ENCODE data around the gene NUAK2.

The NUAK2 gene

DNA sequence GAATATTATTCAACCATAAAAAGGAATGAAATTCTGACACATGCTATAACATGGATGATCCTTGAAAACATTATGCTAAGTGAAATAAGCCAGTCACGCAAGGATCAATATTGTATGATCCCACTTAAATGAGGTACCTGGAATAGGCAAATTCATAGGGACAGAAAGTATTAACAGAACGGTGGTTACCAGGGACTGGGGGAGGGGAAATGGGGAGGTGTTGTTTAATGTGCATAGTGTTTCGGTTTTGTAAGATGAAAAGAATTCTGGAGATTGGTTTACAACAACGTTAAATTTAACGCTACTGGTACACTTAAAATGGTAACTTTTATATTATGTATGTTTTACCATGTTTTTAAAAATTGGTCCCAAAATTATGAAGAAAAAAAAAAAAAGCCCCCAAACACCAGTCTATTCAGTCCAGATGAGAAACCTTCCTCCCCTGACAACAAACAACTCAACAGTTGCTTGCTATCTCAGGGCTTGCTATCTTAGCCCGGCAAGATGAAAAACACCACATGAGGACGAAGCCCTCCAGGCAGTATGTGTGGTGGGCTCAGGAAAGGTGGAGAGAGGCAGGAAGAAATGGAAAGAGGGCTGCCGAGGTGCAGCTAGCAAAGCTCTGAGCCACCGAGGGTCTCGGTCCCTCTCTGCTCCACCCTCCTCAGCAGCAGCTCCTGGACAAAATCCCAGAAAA is 8.5 kb downstream of the NUAK2 start:
- no peak overlapping the region for H3K4me3 ChIP-seq (ENCODE audit: low read length)
- DNase-seq (ENCODE audit: low read depth), result no peak
- TF ChIP-seq, protein P1, sequence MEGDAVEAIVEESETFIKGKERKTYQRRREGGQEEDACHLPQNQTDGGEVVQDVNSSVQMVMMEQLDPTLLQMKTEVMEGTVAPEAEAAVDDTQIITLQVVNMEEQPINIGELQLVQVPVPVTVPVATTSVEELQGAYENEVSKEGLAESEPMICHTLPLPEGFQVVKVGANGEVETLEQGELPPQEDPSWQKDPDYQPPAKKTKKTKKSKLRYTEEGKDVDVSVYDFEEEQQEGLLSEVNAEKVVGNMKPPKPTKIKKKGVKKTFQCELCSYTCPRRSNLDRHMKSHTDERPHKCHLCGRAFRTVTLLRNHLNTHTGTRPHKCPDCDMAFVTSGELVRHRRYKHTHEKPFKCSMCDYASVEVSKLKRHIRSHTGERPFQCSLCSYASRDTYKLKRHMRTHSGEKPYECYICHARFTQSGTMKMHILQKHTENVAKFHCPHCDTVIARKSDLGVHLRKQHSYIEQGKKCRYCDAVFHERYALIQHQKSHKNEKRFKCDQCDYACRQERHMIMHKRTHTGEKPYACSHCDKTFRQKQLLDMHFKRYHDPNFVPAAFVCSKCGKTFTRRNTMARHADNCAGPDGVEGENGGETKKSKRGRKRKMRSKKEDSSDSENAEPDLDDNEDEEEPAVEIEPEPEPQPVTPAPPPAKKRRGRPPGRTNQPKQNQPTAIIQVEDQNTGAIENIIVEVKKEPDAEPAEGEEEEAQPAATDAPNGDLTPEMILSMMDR (IDR thresholded peaks at IDR 0.05; ENCODE audit: insufficient read depth, low read depth, low read length, missing control alignments), result no peak

DNA sequence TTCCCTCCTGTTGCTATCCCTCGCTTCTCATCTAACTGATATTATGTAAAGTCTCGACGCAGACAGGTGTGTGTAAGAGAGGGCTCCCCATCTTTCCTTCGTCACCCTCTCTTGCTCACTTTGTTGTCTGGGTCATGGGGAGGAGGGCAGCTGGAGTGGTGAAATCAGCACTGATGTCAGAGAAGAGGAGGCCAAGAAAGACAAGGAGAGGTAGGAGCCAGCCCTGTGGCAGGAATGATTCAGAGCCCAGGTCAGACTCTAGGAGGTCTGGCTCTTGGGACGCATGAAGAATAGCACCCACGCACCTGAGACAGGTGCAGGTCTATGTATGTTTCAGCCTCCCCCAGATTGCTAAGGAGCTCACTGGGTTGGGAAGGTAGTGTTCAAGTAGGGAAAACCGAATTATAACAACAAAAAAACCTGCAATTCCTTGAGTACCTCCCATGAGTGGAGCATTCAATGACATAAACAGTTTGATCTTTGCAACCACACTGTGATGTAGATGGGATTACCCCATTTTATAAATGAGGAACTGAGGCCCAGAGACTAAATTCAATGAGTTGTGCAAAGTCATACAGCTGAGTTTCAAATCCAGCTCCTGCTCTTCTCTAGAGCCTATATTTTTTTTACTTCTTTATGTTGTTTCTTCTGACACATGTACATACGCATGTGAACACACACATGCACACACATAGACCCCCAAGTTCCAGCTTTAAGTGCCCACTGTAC is 10.4 kb downstream of the NUAK2 start:
- no peak overlapping the region for H3K4me3 ChIP-seq (ENCODE audit: low read length)
- TF ChIP-seq, protein P1 (IDR thresholded peaks at IDR 0.05; ENCODE audit: insufficient read depth, low read depth, low read length, missing control alignments), result no peak
- no peak for DNase-seq (ENCODE audit: low read depth)

DNA sequence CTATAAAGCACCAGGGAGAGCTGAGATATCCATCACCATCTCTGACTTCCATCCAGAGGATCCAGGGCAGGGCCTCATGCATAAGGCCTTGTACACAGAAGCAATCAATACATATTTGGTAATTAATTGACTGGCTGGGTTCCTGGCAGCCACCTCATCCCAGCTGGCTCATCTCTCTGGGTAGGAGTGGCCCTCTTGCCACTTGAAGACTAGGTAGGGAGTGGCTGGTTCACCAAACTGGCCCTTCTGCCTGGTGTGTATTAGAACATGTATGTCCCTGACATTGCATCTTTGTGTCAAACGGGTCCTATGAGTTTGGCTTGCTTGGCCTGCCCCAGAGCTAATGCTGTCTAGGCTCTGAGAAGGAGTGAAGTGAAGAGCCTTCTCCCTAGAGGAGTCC is 11.8 kb downstream of the NUAK2 start:
- no peak overlapping the region for H3K4me3 ChIP-seq (ENCODE audit: low read length)
- TF ChIP-seq, protein P1 (IDR thresholded peaks at IDR 0.05; ENCODE audit: insufficient read depth, low read depth, low read length, missing control alignments), result no peak
- peak; percentile 64 for DNase-seq (ENCODE audit: low read depth)

DNA sequence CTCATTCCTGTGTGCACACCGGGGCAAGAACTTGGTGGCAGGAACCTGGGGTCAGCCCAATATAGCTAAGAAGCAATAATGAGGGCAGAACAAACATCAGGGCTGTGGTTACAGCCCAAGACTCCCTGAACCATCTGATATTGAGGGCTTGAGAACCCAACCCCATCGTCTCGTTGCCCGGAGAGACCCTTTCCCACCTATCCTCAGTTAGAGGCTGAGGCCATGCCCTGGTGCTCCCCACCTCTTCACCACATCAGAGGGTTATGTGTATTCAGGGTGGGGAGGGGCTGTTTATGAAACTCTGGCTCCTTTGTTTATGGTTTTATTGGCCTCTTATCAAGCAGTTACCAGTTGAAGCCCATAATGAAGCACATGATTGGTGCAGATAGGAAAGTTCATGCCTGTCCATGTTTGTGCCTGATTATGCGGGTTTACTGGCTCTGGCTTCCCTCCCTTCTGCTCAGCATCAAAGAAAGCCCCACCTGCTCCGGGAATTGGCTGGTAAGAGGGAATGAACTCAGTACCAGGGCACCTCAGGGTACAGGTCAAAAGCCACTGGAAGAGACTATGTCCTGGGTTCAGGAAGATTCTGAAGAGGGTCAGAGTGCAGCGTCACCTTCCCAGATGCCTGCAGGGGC is 14.5 kb downstream of the NUAK2 start:
- TF ChIP-seq, protein P1 (IDR thresholded peaks at IDR 0.05; ENCODE audit: insufficient read depth, low read depth, low read length, missing control alignments), result no peak
- no peak for DNase-seq (ENCODE audit: low read depth)
- H3K4me3 ChIP-seq (ENCODE audit: low read length), result no peak overlapping the region

DNA sequence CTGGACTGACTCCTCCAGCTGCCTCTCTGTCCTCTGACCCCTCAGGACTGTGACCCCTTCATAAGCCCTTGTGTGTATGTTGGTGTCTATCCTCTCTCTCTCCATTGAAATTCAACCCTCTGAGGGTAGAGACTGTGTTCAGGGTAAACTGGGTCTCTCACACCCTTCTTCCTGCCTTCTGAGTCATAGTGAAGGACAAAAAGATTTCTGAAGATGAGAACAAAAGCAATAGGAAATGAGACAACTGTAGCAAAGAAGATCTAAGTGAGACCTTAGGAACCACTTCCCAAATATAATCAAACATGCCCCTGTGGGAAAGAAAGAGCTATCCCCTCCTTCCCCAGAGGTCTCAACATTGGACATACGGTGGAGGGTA is 16.9 kb downstream of the NUAK2 start:
- DNase-seq (ENCODE audit: low read depth), result no peak
- no peak overlapping the region for H3K4me3 ChIP-seq (ENCODE audit: low read length)
- TF ChIP-seq, protein P1 (IDR thresholded peaks at IDR 0.05; ENCODE audit: insufficient read depth, low read depth, low read length, missing control alignments), result no peak

DNA sequence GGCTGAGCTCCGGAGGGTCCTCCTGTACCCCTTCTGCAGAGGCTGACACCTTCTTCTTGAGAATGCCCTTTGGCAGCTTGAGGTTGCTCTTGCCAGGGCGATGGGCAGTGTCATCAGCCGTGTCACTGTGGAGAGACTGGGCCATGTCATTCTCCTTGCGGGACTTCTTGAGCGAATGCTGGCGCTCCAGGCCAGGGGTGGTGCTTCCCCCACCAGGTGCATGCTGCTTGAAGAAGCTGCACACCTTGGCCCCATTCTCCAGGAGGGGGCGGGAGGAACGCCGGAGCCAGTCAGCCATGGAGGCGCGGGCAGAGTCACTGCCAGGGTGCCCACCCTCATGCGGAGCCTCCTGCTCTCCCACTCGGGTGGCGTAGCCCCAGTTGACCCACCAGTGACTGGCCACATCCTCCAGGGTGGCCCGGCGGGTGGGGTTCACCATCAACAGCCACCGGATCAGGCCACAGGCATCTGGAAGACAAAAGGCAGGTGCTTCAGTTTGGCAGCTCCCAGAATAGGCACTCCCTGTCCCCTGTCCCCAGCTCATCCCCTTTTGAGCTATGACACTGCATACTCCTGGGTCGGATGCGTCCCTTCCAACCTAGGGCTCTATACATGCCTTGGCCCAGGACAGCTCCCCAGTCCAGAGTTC is 17.4 kb downstream of the NUAK2 start:
- TF ChIP-seq, protein P1 (IDR thresholded peaks at IDR 0.05; ENCODE audit: insufficient read depth, low read depth, low read length, missing control alignments), result no peak
- DNase-seq (ENCODE audit: low read depth), result no peak
- H3K4me3 ChIP-seq (ENCODE audit: low read length), result no peak overlapping the region

Data from epithelial cell of esophagus (primary cell).